Measurements from ENCODE around the gene CLPSL1.

The CLPSL1 gene

GRCh38 chr6:35774116-35774794, 6.6 kb upstream of the CLPSL1 start:
- Histone ChIP-seq H3K4me2 (ENCODE audit: insufficient read depth, low read length) (no peak overlapping the region), H3K4me3 (ENCODE audit: low read depth in 1 of 2, low read length in 2 of 2) (no peak overlapping the region)
- no peak for ATAC-seq (ENCODE audit: insufficient read depth, low read depth)

GRCh38 chr6:35775031-35775430, 5.8 kb upstream of the CLPSL1 start:
- no peaks in the 10 kb centered on the region for H3K9me3 ChIP-seq (ENCODE audit: insufficient read depth, low read length, severe bottlenecking)
- peaks cover 19% of the 10 kb centered on the region for H3K27me3 ChIP-seq (ENCODE audit: insufficient read depth, low read length, poor library complexity)
- no peak overlapping the region for H3K4me2 ChIP-seq (ENCODE audit: insufficient read depth, low read length)

More at GRCh38 chr6:35774116-35774794, 6.6 kb upstream of the CLPSL1 start:
- no peak overlapping the region for H3K9ac ChIP-seq (ENCODE audit: low read depth, low read length)
- no peaks in the 10 kb centered on the region for H3K4me1 ChIP-seq (ENCODE audit: insufficient read depth, low read length)
- no peaks in the 10 kb centered on the region; the same call in 1 of the 2 replicates for H4K20me1 ChIP-seq (ENCODE audit: insufficient read depth, low read length)
- H3K27me3 ChIP-seq (ENCODE audit: insufficient read depth, low read length, poor library complexity): peaks cover 19% of the 10 kb centered on the region
- H3K36me3 ChIP-seq (ENCODE audit: insufficient read depth, low read length): no peaks in the 10 kb centered on the region
- no peaks in the 10 kb centered on the region for H3K79me2 ChIP-seq (ENCODE audit: insufficient read depth, low read length)
- TF ChIP-seq EZH2 (IDR thresholded peaks at IDR 0.05; ENCODE audit: borderline replicate concordance, low read depth, low read length, severe bottlenecking): no peak
- TF ChIP-seq CTCF (IDR thresholded peaks at IDR 0.05; ENCODE audit: borderline replicate concordance, extremely low read depth, low read length, poor library complexity, severe bottlenecking): no peak
- H3K9me3 ChIP-seq (ENCODE audit: insufficient read depth, low read length, severe bottlenecking): no peaks in the 10 kb centered on the region
- H2AFZ ChIP-seq (ENCODE audit: low read depth, low read length): no peak overlapping the region
- H3K27ac ChIP-seq (ENCODE audit: low read length): no peak overlapping the region
- DNase-seq: no peak

GRCh38 chr6:35776364-35777215, 4.2 kb upstream of the CLPSL1 start, which contains the start of gene CLPSL2:
TSS of gene CLPSL2 (plus strand) at chr6:35776598. CDS start at chr6:35776619, 21 bp downstream.
- Histone ChIP-seq H3K4me3 (ENCODE audit: low read depth in 1 of 2, low read length in 2 of 2) (no peak within 1 kb of the TSS), H3K9ac (ENCODE audit: low read depth, low read length) (no peak within 1 kb of the TSS), H2AFZ (ENCODE audit: low read depth, low read length) (no peak within 1 kb of the TSS), H3K27me3 (ENCODE audit: insufficient read depth, low read length, poor library complexity) (peaks cover 18% of the 10 kb centered on the region), H3K9me3 (ENCODE audit: insufficient read depth, low read length, severe bottlenecking) (no peaks in the 10 kb centered on the region), H3K4me2 (ENCODE audit: insufficient read depth, low read length) (no peak within 1 kb of the TSS), H4K20me1 (ENCODE audit: insufficient read depth, low read length) (no peaks in the 10 kb centered on the region; the same call in 1 of the 2 replicates), H3K36me3 (ENCODE audit: insufficient read depth, low read length) (no peaks in the 10 kb centered on the region), H3K4me1 (ENCODE audit: insufficient read depth, low read length) (no peaks in the 10 kb centered on the region), H3K27ac (ENCODE audit: low read length) (no peak within 1 kb of the TSS), H3K79me2 (ENCODE audit: insufficient read depth, low read length) (no peaks in the 10 kb centered on the region)
- no peak for ATAC-seq (ENCODE audit: insufficient read depth, low read depth)
- TF ChIP-seq CTCF (IDR thresholded peaks at IDR 0.05; ENCODE audit: borderline replicate concordance, extremely low read depth, low read length, poor library complexity, severe bottlenecking) (no peak), EZH2 (IDR thresholded peaks at IDR 0.05; ENCODE audit: borderline replicate concordance, low read depth, low read length, severe bottlenecking) (no peak)
- DNase-seq: no peak

More at GRCh38 chr6:35775031-35775430, 5.8 kb upstream of the CLPSL1 start:
- no peak for TF ChIP-seq EZH2 (IDR thresholded peaks at IDR 0.05; ENCODE audit: borderline replicate concordance, low read depth, low read length, severe bottlenecking)
- TF ChIP-seq CTCF (IDR thresholded peaks at IDR 0.05; ENCODE audit: borderline replicate concordance, extremely low read depth, low read length, poor library complexity, severe bottlenecking): no peak
- Histone ChIP-seq H3K4me3 (ENCODE audit: low read depth in 1 of 2, low read length in 2 of 2) (no peak overlapping the region), H4K20me1 (ENCODE audit: insufficient read depth, low read length) (no peaks in the 10 kb centered on the region; the same call in 1 of the 2 replicates), H2AFZ (ENCODE audit: low read depth, low read length) (no peak overlapping the region), H3K79me2 (ENCODE audit: insufficient read depth, low read length) (no peaks in the 10 kb centered on the region), H3K27ac (ENCODE audit: low read length) (no peak overlapping the region), H3K9ac (ENCODE audit: low read depth, low read length) (no peak overlapping the region), H3K4me1 (ENCODE audit: insufficient read depth, low read length) (no peaks in the 10 kb centered on the region), H3K36me3 (ENCODE audit: insufficient read depth, low read length) (no peaks in the 10 kb centered on the region)
- no peak for DNase-seq
- ATAC-seq (ENCODE audit: insufficient read depth, low read depth): no peak
